RKO (cell line): ENCODE measurements around the gene DOCK4.

ENCODE experiments used
- DNase-seq: peaks from one replicate; pipeline ENCODE4 v3.0.0-alpha.2; 2016; ENCODE audit warnings: low spot score

The DOCK4 gene

DNA sequence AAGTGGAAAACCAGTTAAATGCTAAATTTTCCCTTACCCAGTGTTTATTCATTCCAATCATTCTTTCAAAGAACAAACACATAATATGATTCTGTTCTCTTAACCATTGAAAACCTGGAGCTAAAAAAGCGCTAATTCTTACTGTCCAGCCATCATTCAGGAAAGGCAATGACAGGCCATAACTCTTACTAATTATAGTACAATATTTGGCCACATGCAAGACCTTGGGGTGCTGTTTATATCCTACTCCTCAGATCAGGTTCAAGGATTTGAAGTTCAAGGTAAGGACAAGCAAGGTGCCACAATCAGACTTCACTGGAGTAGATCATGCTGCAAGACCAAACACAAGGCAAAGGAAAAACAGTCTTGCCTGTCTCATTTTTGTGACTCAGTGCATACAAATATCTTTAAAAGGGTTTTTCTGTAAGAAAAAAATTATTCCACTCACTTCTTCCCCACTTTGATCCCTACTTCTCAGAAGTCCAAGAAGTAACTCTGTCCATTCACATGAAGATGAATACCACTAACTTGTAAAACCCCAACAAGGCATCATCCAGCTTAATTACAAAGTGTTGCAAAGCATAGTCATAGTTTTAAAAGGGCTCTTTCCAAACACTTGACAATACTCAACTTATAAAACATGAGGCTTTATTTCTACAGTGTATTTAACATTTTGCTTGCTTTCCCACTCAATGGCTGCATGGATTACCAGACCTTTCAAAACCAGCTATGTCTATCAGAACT lies 153.0 kb downstream of the DOCK4 start:
- no peak for DNase-seq

DNA sequence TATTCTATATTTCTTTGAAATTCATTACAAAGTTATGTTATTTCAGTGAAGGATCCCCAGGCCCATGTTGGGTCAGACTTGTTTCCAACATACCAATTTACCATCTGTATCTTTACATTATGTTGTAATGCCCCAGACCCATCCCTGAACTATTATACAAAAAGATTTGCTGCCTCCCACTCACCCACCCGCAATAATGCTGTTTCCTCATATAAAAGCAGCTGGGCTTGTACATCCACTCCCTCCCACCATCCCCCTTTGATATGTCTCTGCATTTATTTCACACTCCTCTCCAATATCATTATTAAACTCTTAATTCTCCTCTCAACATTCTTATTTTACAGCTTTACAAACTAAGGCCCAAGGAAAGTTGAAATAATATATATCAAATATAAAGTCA lies 153.7 kb downstream of the DOCK4 start:
- DNase-seq = no peak

DNA sequence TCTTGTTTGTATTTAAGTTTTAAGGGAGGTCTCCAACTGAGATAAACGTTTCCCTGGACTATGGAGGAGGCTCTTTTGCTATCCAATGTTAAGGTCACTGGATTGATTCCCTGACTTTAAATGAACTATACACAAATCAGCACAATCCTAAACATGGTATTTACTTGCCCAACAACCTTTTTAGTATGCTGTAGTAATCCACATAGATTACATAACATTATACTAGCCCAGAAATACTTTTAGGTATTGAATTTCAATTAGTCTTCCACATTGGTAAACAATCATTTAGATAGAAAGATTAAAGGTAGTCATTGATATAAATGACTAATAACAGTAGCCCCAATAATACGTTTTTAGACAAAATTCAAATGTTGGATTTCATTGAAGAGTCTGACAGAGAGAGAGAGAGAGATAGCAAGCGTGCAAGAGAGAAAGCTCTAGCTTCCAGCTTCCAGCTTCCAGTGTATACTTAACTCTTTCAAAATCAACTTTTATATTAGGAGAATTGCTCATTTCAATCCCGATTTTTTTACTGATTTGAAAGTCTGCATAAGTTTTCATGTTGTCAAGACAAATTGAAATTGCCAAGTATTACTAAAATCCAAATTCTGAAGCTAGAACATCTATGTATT lies 155.8 kb downstream of the DOCK4 start:
- no peak for DNase-seq

DNA sequence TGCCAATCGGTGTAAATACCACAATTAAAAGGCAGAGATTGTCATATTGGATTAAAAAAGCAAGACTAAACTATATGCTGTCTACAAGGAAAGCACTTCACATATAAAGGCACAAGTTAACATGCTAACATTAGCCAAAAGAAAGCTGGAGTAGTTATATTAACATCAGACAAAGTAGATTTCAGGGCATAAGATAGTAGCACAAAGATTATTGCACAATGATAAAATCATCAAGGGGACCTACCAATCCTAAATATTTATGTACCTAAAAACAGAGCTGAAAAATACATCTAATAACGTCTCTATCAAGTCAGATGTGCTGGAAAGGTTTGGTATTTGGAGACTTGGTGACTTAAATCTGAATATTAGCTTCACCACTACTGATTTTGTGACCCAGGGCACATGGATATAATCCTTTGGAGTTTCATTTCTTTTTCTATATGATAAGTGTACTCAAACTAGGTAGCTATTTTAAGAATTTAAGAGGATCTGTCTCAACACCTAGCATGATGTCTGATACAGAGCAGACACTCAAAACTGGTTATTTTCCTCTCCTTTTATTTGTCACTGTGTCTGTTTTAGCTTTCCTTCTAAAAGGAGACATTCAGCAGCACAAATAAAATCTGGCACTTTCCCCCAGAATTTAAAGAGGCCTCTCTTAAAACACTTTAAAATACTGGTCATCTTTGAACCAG lies 156.5 kb downstream of the DOCK4 start:
- no peak for DNase-seq

DNA sequence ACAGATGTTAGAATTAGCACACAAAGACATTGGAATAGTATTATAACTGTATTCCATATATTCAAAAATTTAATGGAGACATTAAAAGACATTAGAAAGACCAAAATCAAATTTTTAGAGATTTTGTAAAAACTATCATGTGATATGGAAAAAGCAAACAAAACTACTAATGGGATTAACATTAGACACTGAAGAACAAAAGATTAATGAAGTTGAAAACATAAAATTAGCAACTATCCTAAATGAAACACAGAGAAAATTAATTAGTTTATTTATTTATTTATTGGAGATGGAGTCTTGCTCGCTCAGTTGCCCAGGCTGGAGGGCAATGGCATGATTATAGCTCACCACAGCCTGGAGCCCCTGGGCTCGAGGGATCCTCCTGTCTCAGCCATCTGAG lies 158.8 kb downstream of the DOCK4 start:
- DNase-seq = no peak

DNA sequence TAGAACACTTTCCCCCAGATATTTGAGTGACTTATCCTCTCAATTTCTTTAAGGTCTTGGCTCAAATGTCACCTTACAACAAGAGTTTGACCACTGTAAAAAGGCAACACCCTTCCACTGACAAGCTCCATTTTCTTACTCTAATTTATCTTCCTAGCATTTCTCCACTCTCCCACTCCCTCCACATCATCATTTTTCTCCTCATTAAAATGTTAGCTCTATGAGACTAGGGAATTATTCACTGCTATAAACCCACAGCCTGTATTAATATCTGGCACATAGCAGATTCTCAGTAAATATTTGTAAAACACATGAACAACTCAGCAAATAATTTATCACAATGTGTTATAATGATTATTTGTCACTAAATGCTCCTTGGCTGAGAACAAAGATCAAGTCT lies 161.0 kb downstream of the DOCK4 start:
- DNase-seq = no peak

DNA sequence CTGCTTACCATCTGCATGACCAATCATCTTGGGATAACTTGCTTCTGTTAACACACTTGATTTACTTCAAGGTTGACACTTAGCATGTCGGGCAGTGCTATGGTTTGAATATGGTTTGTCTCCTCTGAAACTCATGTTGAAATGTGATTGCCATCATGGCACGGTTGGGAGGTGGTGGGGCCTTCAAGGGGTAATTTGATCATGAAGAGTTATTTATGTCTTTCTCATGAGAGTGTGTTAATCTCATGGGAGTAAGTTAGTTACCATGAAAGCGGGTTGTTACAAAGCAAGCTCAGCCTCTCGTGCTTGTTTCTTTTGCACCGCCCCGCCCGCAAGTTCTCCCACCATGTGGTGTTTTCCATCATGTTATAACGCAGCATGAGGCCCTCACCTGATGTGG lies 163.6 kb downstream of the DOCK4 start:
- DNase-seq = no peak

DNA sequence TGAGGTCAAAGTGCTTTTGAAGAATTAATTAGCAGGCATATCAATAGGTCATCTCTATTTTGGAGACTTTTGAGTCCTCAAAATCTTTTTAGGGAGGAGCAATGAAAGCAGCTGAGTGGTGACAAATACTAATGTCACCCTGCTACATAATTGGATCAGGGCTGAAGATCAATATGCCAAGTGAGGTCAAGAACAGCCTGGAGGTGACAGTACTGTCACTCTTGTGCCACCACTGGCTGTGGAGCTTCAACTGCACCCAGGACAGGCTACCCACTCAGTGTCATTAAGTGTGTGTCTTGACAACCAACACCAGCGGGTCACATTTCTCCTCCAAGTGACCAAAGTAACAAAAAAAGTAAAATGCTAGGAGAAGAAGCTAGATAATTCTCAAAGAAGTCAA lies 167.8 kb downstream of the DOCK4 start:
- no peak for DNase-seq

DNA sequence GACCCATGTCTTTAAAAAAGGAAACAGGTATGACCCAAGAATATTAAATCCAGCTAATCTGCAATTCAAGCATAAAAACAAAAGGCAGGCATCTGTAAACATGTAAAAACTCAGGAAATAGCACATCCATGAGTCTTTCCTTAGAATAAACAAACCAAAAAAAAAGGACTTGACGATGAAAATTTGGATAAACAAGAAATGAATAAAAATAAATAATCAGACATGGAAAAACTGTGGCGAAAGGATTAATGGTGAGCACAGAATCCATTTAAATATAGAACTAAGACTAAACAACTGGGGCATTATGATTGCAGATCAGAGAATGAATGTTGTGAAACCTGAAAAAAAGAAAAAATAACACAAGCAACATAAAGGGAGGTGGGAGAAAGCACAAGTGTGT lies 170.1 kb downstream of the DOCK4 start:
- no peak for DNase-seq

DNA sequence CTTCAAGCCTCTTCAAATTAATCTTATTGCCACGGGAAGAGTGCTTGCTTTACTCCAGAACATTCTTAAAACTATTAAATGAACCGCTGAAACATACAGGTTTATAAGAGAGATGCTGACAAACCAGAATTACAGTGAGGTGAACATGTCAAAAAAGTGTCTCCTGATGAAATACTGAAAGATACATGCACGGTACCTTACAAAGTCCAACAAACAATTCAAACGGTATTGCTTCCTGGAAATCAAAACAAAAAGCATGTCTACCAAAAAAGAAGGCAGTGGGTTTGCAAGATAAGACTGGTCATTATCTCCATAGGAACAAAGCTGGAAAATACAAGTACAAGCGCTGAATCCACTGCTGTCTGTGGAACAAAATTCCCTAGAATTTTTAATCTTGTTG lies 174.5 kb downstream of the DOCK4 start:
- DNase-seq = no peak

DNA sequence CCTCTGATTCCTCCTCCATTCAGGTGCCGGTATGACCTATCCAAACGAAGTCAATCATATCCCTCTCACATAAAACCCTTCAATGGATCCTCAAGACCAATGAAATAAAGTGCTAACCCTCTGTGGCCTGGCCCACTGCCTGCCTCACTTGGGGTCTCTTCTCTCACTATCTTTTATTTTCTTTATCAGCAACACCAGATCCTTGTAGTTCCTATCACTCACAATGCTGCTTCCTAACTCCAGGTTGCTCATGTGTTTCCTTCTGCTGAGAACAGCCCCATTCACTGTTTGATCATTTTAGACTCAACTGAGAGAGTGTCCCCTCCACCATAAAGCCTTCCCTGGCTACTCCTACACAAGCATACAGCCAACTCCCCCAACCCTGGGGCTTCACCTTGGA lies 180.6 kb downstream of the DOCK4 start:
- no peak for DNase-seq

DNA sequence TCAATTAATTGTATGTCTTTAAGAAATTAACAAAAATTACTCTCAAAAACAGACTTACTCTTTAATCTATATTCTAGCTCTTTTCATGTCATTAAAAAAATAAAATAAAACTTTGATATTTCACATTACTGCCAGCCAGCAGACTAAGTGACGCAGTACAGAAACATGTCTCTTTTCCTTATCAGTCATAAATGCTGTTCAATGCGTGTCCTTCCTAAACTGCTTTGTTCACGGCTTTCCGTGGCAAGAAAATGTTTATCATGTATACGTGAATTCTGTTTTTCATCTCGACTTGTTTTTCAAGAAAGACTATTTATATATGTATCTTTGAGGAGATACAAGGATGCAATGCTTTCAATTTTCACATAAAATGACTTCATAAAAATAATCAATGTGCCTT lies 182.4 kb downstream of the DOCK4 start:
- DNase-seq = no peak

DNA sequence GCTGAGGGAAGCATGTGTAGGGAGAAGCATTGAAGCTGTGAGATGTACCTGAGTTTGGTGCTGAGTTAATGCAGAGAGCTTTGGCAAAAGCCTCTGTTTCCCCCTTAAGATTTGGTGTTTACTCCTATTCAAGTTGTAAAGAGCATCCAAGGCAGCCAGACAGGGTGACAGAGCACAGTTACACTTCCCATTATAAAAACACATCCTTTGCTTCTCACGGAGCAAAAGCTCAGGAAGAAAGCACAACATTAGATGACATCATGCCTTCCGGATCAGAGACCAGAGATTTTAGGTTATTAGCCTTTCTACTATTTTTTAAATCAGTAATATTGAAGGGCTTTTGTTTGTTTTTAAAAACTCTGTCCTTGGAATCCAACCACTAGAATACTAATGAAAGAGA lies 182.9 kb downstream of the DOCK4 start:
- DNase-seq = no peak

DNA sequence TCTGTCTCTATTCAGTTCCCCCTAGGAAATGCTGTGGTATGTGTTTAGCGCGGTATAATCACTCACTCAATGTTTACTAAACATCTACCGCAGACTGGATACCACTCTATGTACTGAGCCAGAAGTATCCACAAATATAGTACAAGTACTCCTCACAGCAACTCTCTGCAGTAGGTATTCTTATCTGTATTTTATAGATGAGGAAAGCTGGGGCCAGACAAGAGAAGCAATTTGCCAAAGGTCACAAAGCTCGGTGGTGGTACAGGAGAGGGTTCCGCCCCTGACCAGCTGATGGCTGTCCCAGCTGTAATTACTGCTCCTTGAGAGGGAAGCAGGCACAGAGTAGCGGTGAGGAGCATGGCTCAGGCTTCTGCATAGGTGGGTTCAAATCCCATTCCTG lies 184.1 kb downstream of the DOCK4 start:
- DNase-seq = no peak

DNA sequence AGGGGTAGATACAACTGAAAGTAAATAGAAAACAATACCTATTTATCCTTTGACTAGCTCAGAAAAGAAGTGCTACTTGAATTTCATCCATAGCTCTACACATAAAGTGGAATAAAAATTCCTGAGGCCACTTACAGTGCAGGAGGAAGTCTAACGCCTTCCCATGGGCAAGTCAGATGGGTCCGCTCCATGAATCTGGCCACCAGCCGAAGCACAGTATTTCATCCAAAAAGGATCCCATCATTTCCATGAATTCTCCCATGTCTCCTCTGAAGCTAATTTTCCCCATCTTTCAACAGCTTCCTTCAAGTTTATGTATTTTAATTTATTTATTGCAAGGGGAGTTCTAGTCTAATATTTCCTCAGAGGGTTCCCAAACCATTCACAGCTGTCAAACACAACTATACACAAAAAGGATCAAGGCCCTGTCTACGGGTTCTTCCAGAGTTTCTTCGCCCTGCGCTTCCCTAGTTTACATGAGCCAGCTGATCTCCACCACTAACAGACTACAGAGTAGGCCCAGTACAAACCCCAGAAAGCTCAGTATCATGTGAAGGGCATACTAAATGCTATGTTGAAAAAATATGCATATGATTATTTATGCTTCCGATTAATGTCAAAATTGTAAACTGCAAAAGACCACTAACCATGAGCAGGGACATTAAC lies 184.7 kb downstream of the DOCK4 start:
- no peak for DNase-seq

DNA sequence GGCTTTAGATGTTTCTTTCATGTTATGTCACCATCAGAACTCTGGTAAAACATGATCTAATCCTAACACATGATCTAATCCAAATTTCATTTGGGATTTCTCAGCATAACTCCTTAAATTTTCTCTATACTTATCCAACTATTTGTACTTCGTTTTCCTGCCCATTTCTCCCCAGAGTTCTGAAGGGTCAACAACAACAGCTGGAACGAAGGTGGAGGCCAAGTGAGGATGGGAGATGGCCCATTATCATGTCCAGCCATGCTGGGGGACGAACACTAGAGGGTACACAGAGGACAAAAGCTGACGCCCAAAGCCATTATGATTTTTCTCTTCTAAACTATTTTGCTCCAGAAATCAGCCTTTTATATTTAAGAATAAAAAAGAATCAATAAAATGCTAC lies 185.4 kb downstream of the DOCK4 start:
- no peak for DNase-seq

DNA sequence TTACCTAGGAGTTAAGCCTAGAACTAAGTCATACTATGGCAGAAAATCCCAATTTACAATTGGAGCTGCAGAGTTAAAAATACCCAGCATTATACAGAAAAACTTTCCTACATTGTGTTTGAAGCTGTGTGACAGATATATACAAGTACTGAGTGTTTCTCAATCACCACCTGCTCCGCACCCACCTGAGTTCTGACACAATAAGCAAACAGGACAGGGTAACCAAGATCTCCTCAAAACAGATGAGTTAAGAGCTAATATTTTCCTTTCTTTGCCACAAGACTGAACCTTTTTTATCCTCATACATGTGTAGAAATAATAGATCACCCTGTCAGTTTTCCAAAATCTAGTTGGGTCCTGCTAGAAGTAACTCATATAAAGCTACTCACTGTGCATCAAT lies 186.3 kb downstream of the DOCK4 start:
- no peak for DNase-seq

DNA sequence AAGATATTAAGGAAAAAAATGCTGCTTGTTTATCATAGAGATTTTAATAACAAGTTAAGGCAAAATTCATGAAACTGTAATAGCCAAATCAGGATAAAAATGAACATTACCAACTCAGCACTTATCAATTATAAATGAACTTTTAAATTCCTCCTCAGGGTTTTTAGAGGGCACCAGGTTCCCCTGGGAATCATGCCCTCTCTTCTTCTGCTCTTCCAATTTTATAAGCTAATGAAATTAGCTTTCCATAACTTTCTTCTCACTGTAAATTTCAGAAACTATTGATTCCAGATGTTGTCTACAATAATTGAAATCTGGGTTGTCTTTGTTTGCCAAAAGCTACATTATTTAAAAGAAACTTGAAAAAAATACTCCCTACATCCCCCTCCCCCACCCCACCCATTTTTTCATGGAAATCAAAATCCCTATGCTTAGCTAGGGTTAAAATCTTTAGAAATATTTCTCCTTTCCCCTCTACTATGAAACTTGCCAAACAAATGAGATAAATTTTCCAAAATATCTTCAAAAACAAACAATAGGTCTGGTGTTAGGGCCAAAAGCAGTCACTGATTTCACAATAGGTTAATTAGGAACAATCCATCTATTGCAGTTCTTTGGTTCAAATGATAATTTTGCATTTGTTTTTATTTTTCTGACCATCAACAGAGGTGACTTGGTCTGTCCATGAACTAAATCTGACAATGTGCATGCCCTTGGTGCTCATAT lies 187.7 kb downstream of the DOCK4 start:
- DNase-seq = no peak

DNA sequence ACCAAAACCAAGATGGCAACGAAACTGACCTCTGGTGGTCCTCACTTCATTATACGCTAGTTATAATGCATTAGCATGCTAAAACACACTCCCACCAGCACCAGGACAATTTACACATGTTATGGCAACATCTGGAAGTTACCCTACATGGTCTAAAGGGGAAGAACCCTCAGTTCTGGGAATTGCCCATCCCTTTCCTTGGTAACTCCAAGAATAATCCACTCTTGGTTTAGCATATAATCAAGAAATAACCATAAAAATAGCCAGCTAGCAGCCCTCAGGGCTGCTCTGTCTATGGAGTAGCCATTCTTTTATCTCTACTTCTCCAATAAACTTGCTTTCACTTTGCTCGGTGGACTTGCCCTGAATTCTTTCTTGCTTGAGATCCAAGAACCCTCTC lies 191.1 kb downstream of the DOCK4 start:
- DNase-seq = no peak

DNA sequence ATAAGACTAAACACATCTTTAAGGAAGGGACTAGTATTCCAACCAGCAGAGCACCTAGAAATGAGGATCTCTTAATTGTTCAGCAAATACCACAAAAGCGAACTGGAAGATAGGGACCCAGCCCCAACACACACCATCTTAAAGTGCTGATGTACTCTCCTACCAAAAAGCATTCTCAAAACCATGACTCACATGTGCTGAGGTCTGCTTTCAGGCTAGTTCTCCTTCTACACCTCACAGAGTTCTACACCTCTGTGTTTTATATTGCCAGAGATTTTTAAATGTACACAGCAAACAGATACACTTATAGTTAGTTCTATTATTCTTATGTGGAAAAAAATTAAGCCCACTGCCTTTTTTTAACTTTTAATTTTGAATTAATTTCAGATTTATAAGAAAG lies 191.9 kb downstream of the DOCK4 start:
- no peak for DNase-seq

DNA sequence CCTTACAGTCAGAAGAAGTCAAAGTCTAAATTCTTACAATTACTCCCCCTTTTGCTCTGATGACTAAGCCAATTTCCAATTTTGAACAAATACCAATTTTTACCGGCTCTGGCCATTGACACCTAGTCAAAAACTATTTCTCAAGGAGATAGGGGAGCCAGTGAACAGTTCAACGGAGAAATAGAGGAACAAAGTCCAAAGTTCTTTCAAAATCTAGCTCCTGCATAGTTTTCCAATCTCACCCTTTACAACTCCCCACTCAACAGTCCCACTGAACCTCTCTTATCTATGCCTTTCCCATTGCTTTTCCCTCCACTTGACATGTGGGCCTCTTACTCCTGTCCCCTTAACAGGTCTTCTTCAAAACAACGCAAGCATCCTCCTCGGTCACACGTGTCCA lies 192.9 kb downstream of the DOCK4 start:
- DNase-seq = no peak

DNA sequence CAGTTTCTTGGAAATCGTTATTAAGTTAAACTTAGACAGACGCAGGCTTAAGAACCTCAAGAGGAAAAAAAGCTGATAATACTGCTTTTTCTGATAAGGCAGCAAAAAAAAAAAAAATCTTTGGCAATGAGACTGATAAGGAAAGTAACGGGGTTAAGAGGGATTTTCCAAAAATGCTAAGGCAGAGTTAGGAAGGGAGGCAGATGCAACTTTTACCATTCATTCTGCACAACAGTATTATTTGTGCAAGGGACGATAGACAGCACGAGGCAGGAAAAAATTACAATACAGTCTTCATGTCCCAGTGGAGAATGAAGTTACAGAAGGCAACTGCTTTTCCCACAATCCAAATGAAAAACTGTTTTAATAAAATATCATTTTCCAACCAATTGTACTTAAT lies 194.0 kb downstream of the DOCK4 start:
- no peak for DNase-seq
